Hepatocyte (in vitro differentiated cells): Measurements from ENCODE around the gene SIGLECL1.

Source experiments
- EZH2phosphoT487 ChIP-seq: fragments of 200-600 bp; sonication (generic); IDR thresholded peaks from one replicate; pipeline ENCODE4 v1.6.1; 2018; ENCODE audit warnings: antibody characterized with exemption, mild to moderate bottlenecking, low read depth, moderate library complexity; ENCODE audit not compliant: unreplicated experiment, severe bottlenecking
- TF ChIP-seq, protein P1 (sequence below): fragments of 200-600 bp; sonication (generic); IDR thresholded peaks from 2 replicates; pipeline ENCODE4 v1.5.1; 2016; ENCODE audit warnings: antibody characterized with exemption, mild to moderate bottlenecking; ENCODE audit not compliant: poor library complexity

DNA sequence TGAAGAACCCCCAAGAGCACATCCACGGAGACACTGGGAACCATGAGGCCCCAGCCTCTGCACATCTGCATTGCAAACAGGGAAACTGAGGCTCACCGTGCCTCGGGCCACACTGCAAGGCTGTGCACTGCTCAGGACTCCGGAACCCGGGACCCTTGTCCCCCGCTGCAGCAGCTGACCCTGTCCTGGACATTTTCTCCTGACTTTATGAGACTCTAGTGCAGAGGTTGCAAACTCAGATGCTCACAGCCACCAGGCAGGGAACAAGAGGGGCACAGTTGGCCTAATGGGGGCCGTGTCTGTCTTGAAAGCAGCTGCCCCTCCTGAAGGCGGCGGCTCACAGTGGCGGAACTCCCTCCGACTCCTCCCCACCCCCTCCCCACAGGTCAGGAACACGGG is 44.1 kb downstream of the SIGLECL1 start:
- TF ChIP-seq, protein P1, sequence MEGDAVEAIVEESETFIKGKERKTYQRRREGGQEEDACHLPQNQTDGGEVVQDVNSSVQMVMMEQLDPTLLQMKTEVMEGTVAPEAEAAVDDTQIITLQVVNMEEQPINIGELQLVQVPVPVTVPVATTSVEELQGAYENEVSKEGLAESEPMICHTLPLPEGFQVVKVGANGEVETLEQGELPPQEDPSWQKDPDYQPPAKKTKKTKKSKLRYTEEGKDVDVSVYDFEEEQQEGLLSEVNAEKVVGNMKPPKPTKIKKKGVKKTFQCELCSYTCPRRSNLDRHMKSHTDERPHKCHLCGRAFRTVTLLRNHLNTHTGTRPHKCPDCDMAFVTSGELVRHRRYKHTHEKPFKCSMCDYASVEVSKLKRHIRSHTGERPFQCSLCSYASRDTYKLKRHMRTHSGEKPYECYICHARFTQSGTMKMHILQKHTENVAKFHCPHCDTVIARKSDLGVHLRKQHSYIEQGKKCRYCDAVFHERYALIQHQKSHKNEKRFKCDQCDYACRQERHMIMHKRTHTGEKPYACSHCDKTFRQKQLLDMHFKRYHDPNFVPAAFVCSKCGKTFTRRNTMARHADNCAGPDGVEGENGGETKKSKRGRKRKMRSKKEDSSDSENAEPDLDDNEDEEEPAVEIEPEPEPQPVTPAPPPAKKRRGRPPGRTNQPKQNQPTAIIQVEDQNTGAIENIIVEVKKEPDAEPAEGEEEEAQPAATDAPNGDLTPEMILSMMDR = no peak
- TF ChIP-seq EZH2phosphoT487 = no peak
